Trophoblast cell (in vitro differentiated cells and primary cell): ENCODE data around the gene CSRNP2.
"Not testable (repeated sequence)": the region's sequence is repeated elsewhere in the genome, so short reads cannot be mapped to it uniquely, and the experiment has no call there.

ENCODE experiments used
- DNase-seq, 2 donors: peaks; one replicate each; pipeline ENCODE4 v3.0.0-alpha.2; 2016
- H2AFZ ChIP-seq: 2 replicates; pipeline ENCODE4 v1.6.1; 2013; ENCODE audit warnings: low read length, moderate library complexity, mild to moderate bottlenecking; ENCODE audit not compliant: insufficient read depth, poor library complexity
- H2AK5ac ChIP-seq: 2 replicates; pipeline ENCODE4 v1.6.1; 2013; ENCODE audit warnings: mild to moderate bottlenecking, low read length
- H2BK120ac ChIP-seq: 2 replicates; pipeline ENCODE4 v1.6.1; 2013; ENCODE audit warnings: low read length, mild to moderate bottlenecking, moderate library complexity; ENCODE audit not compliant: insufficient read depth, poor library complexity
- H2BK12ac ChIP-seq: 2 replicates; pipeline ENCODE4 v1.6.1; 2013; ENCODE audit warnings: mild to moderate bottlenecking, low read length, moderate library complexity
- H2BK5ac ChIP-seq: 2 replicates; pipeline ENCODE4 v1.6.1; 2013; ENCODE audit warnings: low read length, low read depth, moderate library complexity, mild to moderate bottlenecking; ENCODE audit not compliant: poor library complexity
- H3K14ac ChIP-seq: 2 replicates; pipeline ENCODE4 v1.6.1; 2013; ENCODE audit warnings: mild to moderate bottlenecking, low read length
- H3K18ac ChIP-seq: 2 replicates; pipeline ENCODE4 v1.6.1; 2013; ENCODE audit warnings: mild to moderate bottlenecking, low read length
- H3K23ac ChIP-seq: 2 replicates; pipeline ENCODE4 v1.6.1; 2013; ENCODE audit warnings: low read length
- H3K27ac ChIP-seq: 2 replicates; pipeline ENCODE4 v1.5.1; 2013; ENCODE audit warnings: low read depth, mild to moderate bottlenecking, inconsistent platforms, low read length, moderate library complexity
- H3K27me3 ChIP-seq: 2 replicates; pipeline ENCODE4 v1.6.1; 2013; ENCODE audit warnings: inconsistent platforms, mild to moderate bottlenecking, low read length, moderate library complexity; ENCODE audit not compliant: insufficient read depth
- H3K36me3 ChIP-seq, 2 experiments: 1 replicate in 1 of 2; 2 replicates in 1 of 2; pipeline ENCODE4 v1.6.1; 2013; ENCODE audit warnings: low read length in 2 of 2, mild to moderate bottlenecking in 2 of 2, moderate library complexity in 1 of 2; ENCODE audit not compliant: insufficient read depth in 2 of 2, control insufficient read depth in 1 of 2
- H3K4ac ChIP-seq: 2 replicates; pipeline ENCODE4 v1.6.1; 2013; ENCODE audit warnings: low read depth, mild to moderate bottlenecking, low read length, moderate library complexity
- H3K4me1 ChIP-seq, 2 experiments: 1 replicate in 1 of 2; 2 replicates in 1 of 2; pipeline ENCODE4 v1.6.1; 2013; ENCODE audit warnings: low read length in 2 of 2, mild to moderate bottlenecking in 2 of 2, moderate library complexity in 1 of 2; ENCODE audit not compliant: insufficient read depth in 2 of 2, control insufficient read depth in 1 of 2
- H3K4me2 ChIP-seq: 2 replicates; pipeline ENCODE4 v1.6.1; 2013; ENCODE audit warnings: inconsistent platforms, mild to moderate bottlenecking, low read length, moderate library complexity
- H3K4me3 ChIP-seq: 2 replicates; pipeline ENCODE4 v1.5.1; 2013; ENCODE audit warnings: mild to moderate bottlenecking, low read depth, low read length, inconsistent platforms
- H3K79me1 ChIP-seq: one replicate; pipeline ENCODE4 v1.6.1; 2013; ENCODE audit warnings: low read length
- H3K79me2 ChIP-seq: 2 replicates; pipeline ENCODE4 v1.6.1; 2013; ENCODE audit warnings: low read length, mild to moderate bottlenecking; ENCODE audit not compliant: control insufficient read depth, insufficient read depth, poor library complexity
- H3K9ac ChIP-seq: 2 replicates; pipeline ENCODE4 v1.6.1; 2013; ENCODE audit warnings: mild to moderate bottlenecking, low read length
- H3K9me3 ChIP-seq: 2 replicates; pipeline ENCODE4 v1.6.1; 2013; ENCODE audit warnings: low read depth, mild to moderate bottlenecking, control low read depth, inconsistent platforms, low read length; ENCODE audit not compliant: insufficient read depth
- H4K12ac ChIP-seq: 2 replicates; pipeline ENCODE4 v1.6.1; 2013; ENCODE audit warnings: low read depth, mild to moderate bottlenecking, low read length, moderate library complexity
- H4K8ac ChIP-seq: 2 replicates; pipeline ENCODE4 v1.6.1; 2013; ENCODE audit warnings: low read depth, mild to moderate bottlenecking, low read length, moderate library complexity
- H4K91ac ChIP-seq: one replicate; pipeline ENCODE4 v1.6.1; 2013; ENCODE audit warnings: low read depth, mild to moderate bottlenecking, low read length, moderate library complexity
- WGBS: extraction: QIAGEN DNeasy Blood & Tissue Kit; methylation state at CpG from one replicate; pipeline ENCODE4 v1.1.7; 2013; ENCODE audit warnings: missing lambda C conversion rate; ENCODE audit not compliant: insufficient read length, insufficient coverage; ENCODE audit errors: extremely low coverage; 5-methylcytosine and 5-hydroxymethylcytosine counted together

Gene CSRNP2

DNA sequence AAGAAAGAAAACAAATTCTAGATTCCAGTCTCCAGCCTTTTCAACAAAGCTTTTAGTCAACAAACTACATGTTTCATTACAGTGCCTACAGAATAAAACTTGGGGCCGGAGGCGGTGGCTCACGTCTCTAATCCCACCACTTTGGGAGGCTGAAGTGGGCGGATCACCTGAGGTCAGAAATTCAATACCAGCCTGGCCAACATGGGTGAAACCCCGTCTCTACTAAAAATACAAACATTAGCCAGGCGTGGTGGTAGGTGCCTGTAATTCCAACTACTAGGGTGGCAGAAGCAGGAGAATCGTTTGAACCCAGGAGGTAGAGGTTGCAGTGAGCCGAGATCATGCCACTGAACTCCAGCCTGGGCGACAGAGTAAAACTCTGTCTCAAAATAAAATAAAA lies 68.9 kb downstream of the CSRNP2 start:
- not testable (repeated sequence) for H3K4ac ChIP-seq, H2AK5ac ChIP-seq, H2BK5ac ChIP-seq, H3K79me2 ChIP-seq, H2BK12ac ChIP-seq, H3K9ac ChIP-seq, H4K8ac ChIP-seq, H2BK120ac ChIP-seq, H3K27ac ChIP-seq, H3K4me1 ChIP-seq, H3K9me3 ChIP-seq, H2AFZ ChIP-seq, H4K91ac ChIP-seq, H3K4me3 ChIP-seq, H3K23ac ChIP-seq, H3K36me3 ChIP-seq, H3K4me2 ChIP-seq, H4K12ac ChIP-seq, DNase-seq, H3K18ac ChIP-seq, H3K79me1 ChIP-seq, H3K27me3 ChIP-seq, H3K14ac ChIP-seq
- no CpG with 5 or more reads among the region's 9 CpGs for WGBS

DNA sequence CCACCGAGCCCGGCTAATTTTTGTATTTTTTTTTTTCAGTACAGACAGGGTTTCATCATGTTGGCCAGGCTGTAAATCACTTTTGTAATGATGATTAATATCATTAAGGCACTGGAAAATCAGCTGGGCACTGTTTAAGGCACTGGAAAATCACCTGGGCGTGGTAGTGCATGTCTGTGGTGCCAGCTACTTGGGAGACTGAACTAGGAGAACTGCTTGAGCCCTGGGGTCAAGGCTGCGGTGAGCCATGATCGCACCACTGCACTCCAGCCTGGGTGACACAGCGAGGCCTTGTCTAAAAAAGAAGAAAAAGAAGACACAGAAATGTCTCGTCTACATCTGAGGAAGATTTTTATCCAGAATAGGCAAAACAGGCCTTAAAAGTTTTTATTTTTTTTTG lies 70.0 kb downstream of the CSRNP2 start:
- Histone ChIP-seq H3K4me2 (no peak overlapping the region), H2BK120ac (no peak overlapping the region), H3K36me3 (no peaks in the 10 kb centered on the region), H3K79me1 (no peaks in the 10 kb centered on the region), H3K9me3 (no peaks in the 10 kb centered on the region), H3K4me1 (no peaks in the 10 kb centered on the region), H4K91ac (no peak overlapping the region), H3K4ac (no peak overlapping the region), H2AK5ac (no peak overlapping the region), H3K27me3 (no peaks in the 10 kb centered on the region), H2BK12ac (no peak overlapping the region), H3K14ac (no peak overlapping the region), H3K9ac (no peak overlapping the region), H4K12ac (no peak overlapping the region), H2AFZ (no peak overlapping the region), H3K27ac (no peak overlapping the region), H3K79me2 (peaks cover 3% of the 10 kb centered on the region), H3K18ac (no peak overlapping the region), H3K4me3 (no peak overlapping the region), H4K8ac (no peak overlapping the region), H3K23ac (no peak overlapping the region), H2BK5ac (no peak overlapping the region)
- no peak for DNase-seq
- no CpG with 5 or more reads among the region's 7 CpGs for WGBS

DNA sequence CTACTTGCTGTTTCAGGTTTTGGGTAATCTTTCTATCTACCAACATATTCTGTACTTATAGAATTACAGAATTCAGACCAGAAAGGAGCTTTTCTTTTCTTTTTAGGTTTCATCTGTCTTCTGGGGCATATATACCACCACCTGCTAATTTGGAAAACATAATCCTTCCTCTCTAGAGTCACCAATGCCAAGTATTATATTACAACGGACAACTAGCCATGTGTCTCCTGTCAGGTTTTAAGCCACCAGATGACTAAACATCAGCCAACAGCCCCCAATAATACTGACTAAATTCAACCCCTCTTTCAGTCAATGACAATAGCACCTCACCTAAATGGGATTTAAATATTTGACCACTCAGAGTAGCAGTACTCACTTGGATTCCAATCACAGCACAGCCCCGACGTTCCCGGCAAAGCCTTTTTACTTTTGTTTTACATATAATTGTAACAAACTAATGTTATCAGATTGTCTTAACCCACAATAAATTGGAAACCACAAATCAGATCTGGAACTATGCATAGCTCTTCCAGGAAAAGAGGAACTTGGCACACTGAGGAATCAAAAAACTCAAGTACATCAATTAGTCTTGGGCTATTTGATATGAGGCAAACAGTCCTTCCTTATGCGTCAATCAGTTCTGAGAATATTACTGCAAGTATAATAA lies 70.7 kb downstream of the CSRNP2 start:
- Histone ChIP-seq H3K9me3 (no peaks in the 10 kb centered on the region), H3K79me2 (peaks cover 2% of the 10 kb centered on the region), H2AK5ac (no peak overlapping the region), H3K79me1 (no peaks in the 10 kb centered on the region), H3K4me3 (no peak overlapping the region), H3K23ac (no peak overlapping the region), H2BK12ac (no peak overlapping the region), H4K91ac (no peak overlapping the region), H3K18ac (no peak overlapping the region), H3K36me3 (peaks cover 2 to 3% of the 10 kb centered on the region in 2 experiments), H2BK120ac (no peak overlapping the region), H4K8ac (no peak overlapping the region), H2BK5ac (no peak overlapping the region), H3K4me2 (no peak overlapping the region), H2AFZ (no peak overlapping the region), H3K4ac (no peak overlapping the region), H3K4me1 (no peaks in the 10 kb centered on the region), H3K27me3 (no peaks in the 10 kb centered on the region), H4K12ac (no peak overlapping the region), H3K14ac (no peak overlapping the region), H3K27ac (no peak overlapping the region), H3K9ac (no peak overlapping the region)
- DNase-seq = no peak
- WGBS = no CpG with 5 or more reads among the region's 5 CpGs

DNA sequence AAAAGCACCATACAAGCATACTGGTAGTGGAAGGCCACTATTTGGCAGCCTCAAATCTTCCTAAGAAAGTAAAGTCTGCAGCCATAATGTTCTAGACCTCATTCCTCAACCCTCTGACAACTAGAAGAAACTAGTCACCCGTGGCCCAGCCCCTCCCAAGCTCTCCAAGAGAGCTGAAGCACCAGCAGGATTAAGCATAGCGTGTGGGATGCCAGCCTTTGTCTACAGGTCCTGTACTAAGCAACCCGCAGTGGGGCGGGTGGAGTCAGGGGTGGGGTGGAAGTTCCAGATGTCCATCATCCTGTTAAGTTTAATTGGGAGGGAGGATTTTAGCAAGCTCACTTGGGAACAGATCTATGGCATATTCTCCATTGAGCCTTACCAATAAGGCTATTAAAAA lies 71.4 kb downstream of the CSRNP2 start:
- no CpG with 5 or more reads among the region's 4 CpGs for WGBS
- Histone ChIP-seq H4K91ac (no peak overlapping the region), H3K27me3 (no peaks in the 10 kb centered on the region), H3K9me3 (no peaks in the 10 kb centered on the region), H3K79me1 (no peaks in the 10 kb centered on the region), H2AK5ac (no peak overlapping the region), H3K23ac (no peak overlapping the region), H3K14ac (no peak overlapping the region), H3K9ac (no peak overlapping the region), H4K12ac (no peak overlapping the region), H3K79me2 (peaks cover 2% of the 10 kb centered on the region), H2BK12ac (no peak overlapping the region), H3K36me3 (peaks cover 7% of the 10 kb centered on the region in 2 experiments), H3K27ac (no peak overlapping the region), H3K4me3 (no peak overlapping the region), H3K4me1 (no peaks in the 10 kb centered on the region), H4K8ac (no peak overlapping the region), H3K4ac (no peak overlapping the region), H2BK5ac (no peak overlapping the region), H2AFZ (no peak overlapping the region), H3K4me2 (no peak overlapping the region), H2BK120ac (no peak overlapping the region), H3K18ac (no peak overlapping the region)
- DNase-seq = no peak
